GM21737 (cell line): ENCODE results near the gene PLCB4.
"Not testable (repeated sequence)": the region's sequence is repeated elsewhere in the genome, so short reads cannot be mapped to it uniquely, and the experiment has no call there.

Experiments
- ATAC-seq: cut with Tn5 transposase; IDR thresholded peaks from one replicate; pipeline ENCODE4 v1.9.1; 2021; ENCODE audit warnings: mild to moderate bottlenecking, moderate library complexity; ENCODE audit not compliant: unreplicated experiment

PLCB4 gene

DNA sequence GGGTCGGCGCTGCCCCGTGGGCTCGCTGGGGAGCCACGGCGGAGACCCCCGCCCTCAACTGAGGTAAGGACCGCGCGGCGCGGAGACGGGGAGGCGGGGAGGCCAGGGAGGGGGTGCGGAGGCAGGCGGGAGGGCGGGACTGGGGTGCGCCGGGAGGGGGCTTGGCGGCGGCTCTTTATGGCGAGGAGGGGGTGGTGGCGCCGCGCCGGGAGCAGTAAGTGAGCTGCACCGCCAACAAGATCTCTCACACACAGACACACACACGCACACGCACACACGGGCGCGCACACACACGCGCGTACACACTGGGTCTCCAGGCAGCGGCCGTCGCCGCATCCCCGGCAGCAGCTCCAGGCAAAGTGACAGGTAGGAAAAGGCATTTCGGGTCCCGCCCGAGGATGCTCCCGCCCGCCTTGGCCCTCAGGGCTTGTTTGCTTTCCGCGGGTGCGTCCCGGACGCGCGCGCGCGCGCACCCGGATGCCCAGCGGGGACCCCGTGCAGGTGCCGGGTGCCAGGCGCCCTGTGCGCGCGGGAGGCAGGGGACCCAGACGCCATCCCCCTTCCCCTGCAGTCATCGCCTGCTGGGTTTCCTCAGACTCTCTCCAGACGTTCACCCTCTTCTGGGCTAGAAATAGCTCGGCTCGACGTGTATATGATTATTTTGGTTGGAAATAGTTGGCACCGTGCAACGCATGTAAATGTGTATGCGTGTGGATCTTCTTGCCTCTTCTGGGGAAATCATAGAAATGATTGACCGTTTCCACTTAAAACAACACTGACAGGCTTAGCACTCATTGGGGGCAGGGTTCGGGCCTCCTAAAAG lies at the start of gene PLCB4:
PLCB4 (plus strand) TSS at position 247 of the 823 bp plus-strand sequence. CDS start 238,728 bp downstream, outside the sequence.
- no peak for ATAC-seq

GRCh38 chr20:9019833-9020232 lies 49.1 kb upstream of the PLCB4 start:
- ATAC-seq = no peak

GRCh38 chr20:9021216-9021615 lies 47.7 kb upstream of the PLCB4 start:
- ATAC-seq = no peak

DNA sequence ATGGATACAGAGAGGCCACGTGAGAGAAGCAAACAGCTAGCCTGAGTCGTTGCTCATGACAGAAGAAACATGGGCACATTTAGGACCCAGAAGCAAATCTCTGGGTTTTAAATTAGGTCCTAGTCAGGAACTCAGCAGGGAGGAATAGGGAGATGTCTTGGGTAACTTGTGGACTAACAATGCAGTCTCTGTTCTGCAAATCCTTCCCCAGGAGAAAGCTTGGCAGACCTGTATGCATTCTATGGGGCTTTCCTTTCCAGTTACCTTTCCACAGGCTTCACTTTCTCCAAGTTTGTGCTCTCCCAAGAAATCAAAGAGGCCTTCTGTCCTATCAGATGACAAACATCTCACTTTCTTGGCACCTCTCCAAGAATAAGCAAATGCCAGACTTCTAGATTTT lies 47.2 kb upstream of the PLCB4 start:
- ATAC-seq = no peak

GRCh38 chr20:9022376-9022775 lies 46.5 kb upstream of the PLCB4 start:
- no peak for ATAC-seq

DNA sequence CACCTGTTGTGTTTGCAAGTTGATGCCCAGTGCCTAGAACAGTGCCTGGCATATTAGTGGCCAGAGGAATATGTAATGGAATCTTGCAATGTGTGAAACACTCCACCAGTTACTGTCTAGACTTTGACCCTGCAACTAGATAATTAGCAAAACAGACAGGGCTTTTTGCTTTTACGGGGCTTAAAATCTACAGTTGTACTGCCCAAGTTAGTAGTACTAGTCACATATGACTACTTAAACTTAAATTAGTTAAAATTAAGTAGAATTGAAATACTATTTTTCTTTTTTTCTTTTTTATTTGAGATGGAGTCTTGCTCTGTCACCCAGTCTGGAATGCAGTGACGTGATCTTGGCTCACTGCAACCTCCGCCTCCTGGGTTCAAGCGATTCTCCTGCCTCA lies 44.3 kb upstream of the PLCB4 start:
- ATAC-seq = no peak

DNA sequence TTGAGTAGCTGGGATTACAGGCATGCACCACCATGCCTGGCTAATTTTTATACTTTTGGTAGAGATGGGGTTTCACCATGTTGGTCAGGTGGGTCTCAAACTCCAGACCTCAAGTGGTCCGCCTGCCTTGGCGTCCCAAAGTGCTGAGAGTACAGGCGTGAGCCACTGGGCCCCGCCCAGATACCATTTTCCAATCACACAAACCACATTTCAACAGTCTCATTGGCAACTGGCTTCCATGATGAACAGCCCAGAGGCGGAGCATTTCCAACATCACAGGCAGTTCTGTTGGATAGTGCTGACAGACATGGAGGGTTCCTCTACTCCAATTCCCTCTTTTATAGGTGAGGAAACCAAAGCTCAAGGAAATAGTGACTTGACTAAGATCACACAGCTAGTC lies 43.9 kb upstream of the PLCB4 start:
- ATAC-seq = no peak

DNA sequence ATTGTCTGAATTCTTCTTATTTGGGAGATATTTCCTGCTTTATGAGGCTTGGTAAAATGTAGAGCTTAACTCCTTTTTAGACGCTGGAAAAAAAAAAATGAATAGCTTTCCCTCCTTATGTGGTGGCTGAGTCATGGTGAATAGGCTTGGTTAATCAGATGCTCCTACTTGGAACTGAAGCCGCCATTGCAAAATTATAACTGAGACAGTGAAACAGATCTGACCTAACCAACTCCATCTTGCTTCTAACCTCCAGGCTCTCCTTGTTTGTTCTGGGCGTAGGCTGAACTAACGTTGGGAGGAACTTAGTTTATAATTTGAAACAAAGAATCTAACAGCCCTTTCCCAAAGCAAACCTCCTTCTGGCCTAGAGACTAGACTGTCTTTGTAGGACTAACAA lies 43.2 kb upstream of the PLCB4 start:
- ATAC-seq = no peak

DNA sequence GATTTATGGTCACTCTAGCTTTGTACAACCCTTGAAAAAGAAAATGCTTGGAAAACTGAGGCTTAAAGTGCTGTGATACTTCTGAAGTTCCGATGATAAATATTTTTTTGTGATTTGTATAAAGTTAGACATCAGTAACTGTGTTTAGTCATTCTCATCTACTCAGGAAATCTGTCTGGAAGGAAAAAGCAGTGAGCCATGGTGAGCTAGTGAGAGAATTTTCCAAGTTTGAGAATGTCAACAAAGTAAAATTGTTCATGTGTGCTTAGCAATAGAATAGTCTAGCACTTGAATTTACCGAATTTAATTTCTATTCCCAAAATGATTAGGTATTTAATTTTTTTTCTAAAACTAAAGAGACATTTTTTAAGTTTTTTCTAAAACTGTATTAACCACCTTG lies 41.3 kb upstream of the PLCB4 start:
- ATAC-seq = no peak

DNA sequence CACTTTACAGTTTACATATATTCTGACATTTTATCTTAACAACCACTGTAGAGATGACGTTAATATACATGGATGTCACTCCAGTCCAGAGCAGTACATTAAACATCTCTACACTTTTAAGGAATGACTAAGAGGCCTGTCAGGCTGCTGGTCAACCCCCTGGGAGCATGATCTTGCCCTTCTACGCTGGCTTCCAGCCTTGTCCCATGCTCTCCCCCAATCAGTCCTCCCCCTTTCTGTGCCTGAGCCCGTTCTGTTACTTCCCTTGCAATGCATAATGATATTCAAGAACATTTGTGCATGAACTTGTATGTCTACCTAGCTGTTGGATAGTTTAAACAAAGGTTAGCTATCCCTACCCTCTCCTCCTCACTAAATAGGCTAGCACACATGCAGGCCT lies 40.5 kb upstream of the PLCB4 start:
- ATAC-seq = no peak

DNA sequence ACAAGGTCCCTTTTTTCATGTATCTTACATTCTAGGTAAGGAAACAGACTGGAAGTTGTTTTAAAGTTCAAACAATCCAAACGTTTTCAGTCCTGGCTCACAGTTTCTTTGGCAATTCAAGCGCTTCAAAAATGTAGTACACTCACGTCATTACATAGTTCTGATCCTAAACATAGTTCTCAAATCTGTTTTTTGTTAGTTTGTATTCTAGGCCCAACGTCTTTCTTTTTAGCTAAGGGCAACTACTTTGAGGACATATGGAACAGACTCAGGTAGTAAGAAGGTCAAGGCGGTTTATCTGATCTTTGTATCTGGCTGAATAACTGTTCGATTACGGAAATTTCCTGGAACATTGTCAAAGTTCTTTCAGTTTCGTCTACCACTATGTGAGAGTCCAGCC lies 36.9 kb upstream of the PLCB4 start:
- no peak for ATAC-seq

GRCh38 chr20:9032758-9033157 lies 36.1 kb upstream of the PLCB4 start:
- ATAC-seq = no peak

GRCh38 chr20:9035126-9035525 lies 33.8 kb upstream of the PLCB4 start:
- ATAC-seq = no peak

DNA sequence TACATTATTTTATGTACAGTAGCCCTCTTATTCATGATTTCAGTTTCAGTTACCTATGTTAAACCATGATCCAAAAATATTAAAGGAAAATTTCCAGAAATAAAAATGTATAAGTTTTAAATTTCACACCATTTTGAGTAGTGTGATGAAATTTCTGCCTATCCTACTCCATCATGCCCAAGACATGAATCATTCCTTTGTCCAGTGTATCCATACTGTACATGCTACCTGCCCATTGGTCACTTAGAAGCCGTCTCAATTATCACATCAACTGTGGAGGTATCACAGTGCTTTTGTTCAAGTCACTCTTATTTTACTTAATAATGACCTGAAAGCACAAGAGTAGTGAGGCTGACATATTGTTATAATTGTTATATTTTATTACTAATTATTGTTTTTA lies 32.3 kb upstream of the PLCB4 start:
- ATAC-seq = no peak

GRCh38 chr20:9038791-9039535 lies 29.9 kb upstream of the PLCB4 start:
- ATAC-seq = no peak

DNA sequence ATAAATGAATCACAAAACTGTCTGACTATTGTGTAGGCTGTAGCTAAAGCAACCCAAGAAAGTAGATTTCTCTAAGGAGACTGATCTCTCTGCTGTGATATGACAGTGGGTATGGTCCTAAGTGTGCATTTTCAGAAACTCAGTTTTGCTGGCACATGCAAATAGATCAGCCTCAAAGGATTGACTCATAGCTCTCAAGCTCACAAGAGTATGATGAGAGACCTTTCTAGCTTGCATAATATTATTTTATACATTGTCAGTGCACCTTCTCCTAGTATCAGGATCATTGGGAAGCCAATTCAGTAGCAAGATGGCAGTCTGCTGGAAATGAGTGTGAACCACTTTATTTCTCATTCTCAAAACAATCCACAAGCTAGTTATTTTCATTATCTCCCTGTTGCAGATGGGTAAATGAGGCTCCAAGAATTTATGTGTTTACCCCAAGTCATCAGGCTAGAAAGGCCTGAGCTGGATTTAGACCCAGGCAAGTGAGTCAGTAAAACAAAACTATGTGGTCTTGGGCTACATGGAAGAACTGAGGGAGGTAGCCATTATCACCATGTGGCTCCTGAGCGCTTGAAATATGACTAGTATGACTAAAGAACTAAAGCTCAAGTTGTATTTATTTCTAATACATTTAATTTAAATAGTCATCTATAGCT lies 27.9 kb upstream of the PLCB4 start:
- no peak for ATAC-seq

GRCh38 chr20:9043364-9043763 lies 25.5 kb upstream of the PLCB4 start:
- no peak for ATAC-seq

DNA sequence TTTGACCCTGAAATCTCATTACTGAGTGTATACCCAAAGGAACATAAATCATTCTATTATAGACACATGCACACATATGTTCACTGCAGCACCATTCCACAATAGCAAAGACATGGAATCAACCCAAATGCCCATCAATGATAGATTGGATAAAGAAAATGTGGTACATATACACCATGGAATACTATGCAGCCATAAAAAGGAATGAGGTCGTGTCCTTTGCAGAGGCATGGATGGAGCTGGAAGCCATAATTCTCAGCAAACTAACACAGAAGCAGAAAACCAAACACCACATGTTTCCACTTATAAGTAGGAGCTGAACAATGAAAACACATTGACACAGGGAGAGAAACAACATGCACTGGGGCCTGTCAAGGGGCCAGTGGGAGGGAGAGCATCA lies 21.0 kb upstream of the PLCB4 start:
- ATAC-seq = not testable (repeated sequence)

GRCh38 chr20:9051508-9051907 lies 17.4 kb upstream of the PLCB4 start:
- ATAC-seq = no peak

DNA sequence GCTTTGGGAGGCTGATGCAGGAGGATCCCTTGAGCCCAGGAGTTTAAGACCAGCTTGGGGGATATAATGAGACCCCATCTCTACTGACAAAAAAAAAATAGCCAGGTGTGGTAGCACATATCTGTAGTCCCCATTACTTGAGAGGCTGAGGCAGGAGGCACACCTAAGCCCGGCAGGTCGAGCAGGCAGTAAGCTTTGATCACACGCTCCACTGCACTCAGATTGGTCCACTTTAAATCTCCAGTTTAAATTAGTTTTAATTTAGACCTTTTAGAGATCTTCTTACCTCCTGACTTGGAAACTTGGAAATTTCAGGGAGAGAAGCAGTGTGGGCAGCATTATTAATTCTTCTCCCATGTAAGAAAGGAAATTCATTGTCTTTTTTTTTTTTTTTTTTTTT lies 16.8 kb upstream of the PLCB4 start:
- no peak for ATAC-seq

DNA sequence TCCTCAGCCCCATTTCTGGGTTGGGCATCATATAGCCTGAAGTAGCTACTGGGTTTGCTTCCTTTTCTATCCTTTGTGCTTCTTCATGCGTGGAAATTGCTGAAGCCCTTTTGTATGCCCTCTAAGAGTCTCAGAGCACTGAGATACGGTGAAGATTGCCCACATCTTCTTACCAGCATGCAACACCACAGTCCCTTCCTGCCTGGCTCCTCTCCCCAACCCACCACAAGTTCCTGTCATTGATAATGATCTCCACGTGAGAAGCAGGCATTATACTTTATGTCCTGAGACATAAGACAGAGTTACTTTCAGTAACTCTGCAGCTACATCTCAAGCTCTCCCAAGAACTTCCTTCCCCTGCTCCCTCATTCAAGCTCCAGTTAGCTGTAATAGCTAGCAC lies 15.8 kb upstream of the PLCB4 start:
- ATAC-seq = no peak

DNA sequence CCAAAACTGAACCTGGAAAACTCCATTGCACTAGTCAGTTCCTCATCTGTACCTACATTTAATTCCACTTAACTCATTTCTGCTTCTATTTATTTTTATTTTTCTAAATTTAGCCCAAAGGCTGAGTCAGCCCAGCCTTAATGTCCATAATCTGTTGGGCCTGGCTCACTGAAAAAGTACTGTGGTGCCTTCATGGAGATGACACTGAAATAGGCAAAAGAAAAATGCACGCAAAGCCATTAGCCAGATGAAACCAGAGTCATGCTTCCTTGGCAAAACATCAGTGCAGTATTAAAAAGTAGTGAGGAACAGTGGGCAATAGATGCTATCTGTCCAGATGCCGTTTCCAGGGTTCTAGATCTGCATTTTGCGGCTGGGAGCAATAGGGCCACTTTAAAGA lies 14.7 kb upstream of the PLCB4 start:
- ATAC-seq = no peak
